ENCODE measurements around the gene CRADD.

DNA sequence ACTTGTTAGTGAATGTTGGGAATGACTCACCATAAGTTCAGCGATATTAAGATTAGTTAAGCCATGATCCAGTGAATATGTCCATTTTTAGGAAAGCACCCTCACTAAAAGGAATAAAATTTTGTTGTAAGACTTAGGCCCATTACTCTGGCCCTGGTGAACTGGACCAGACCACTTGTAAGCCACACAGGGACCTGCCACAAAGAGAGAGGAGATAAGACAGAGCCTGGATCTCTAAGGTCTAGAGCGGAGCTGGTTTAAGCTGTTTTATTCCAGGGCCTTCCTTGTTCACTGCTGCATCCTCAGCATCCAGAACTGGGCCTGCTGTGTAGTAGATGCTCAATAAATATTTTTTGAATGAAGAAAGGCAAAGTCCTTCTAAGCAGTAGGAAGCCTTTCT, 79.1 kb downstream of the CRADD start:
- TF ChIP-seq, protein P1, sequence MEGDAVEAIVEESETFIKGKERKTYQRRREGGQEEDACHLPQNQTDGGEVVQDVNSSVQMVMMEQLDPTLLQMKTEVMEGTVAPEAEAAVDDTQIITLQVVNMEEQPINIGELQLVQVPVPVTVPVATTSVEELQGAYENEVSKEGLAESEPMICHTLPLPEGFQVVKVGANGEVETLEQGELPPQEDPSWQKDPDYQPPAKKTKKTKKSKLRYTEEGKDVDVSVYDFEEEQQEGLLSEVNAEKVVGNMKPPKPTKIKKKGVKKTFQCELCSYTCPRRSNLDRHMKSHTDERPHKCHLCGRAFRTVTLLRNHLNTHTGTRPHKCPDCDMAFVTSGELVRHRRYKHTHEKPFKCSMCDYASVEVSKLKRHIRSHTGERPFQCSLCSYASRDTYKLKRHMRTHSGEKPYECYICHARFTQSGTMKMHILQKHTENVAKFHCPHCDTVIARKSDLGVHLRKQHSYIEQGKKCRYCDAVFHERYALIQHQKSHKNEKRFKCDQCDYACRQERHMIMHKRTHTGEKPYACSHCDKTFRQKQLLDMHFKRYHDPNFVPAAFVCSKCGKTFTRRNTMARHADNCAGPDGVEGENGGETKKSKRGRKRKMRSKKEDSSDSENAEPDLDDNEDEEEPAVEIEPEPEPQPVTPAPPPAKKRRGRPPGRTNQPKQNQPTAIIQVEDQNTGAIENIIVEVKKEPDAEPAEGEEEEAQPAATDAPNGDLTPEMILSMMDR (IDR thresholded peaks at IDR 0.05) = no peak
- no peak for TF ChIP-seq EZH2phosphoT487 (IDR thresholded peaks at IDR 0.05)
- no peak for TF ChIP-seq EZH2 (IDR thresholded peaks at IDR 0.05)
